DOHH2 (cell line): ENCODE results near the gene LRRC59.
"Not testable (repeated sequence)": the region's sequence is repeated elsewhere in the genome, so short reads cannot be mapped to it uniquely, and the experiment has no call there.

Source experiments
- H3F3A ChIP-seq: fragments of 200-600 bp; sonication (generic), shearing (Covaris generic); 2 replicates; pipeline ENCODE4 v1.6.0; 2016; ENCODE audit warnings: antibody characterized with exemption, mild to moderate bottlenecking; ENCODE audit not compliant: control insufficient read depth, insufficient read depth
- H3K27ac ChIP-seq: fragments of 200-600 bp; sonication (generic); 2 replicates; pipeline ENCODE4 v1.5.1; 2014; ENCODE audit warnings: low read depth, mild to moderate bottlenecking, low read length, moderate library complexity
- H3K27me3 ChIP-seq: fragments of 200-600 bp; sonication (generic); 2 replicates; pipeline ENCODE4 v1.6.1; 2014; ENCODE audit warnings: mild to moderate bottlenecking, low read length, mixed read lengths; ENCODE audit not compliant: control insufficient read depth
- H3K36me3 ChIP-seq: fragments of 200-600 bp; sonication (generic); 2 replicates; pipeline ENCODE4 v1.6.1; 2014; ENCODE audit warnings: mild to moderate bottlenecking, low read length, moderate library complexity, mixed read lengths; ENCODE audit not compliant: control insufficient read depth
- H3K4me1 ChIP-seq: fragments of 200-600 bp; sonication (generic); 2 replicates; pipeline ENCODE4 v1.6.1; 2014; ENCODE audit warnings: mild to moderate bottlenecking, low read length, mixed read lengths; ENCODE audit not compliant: control insufficient read depth
- H3K4me2 ChIP-seq: fragments of 200-600 bp; sonication (generic); 2 replicates; pipeline ENCODE4 v1.6.0; 2014; ENCODE audit warnings: mild to moderate bottlenecking, low read length, moderate library complexity
- H3K4me3 ChIP-seq: fragments of 200-600 bp; sonication (generic); 2 replicates; pipeline ENCODE4 v1.5.1; 2014; ENCODE audit warnings: mild to moderate bottlenecking, low read length, mixed read lengths
- H3K79me2 ChIP-seq: fragments of 200-600 bp; sonication (generic); 2 replicates; pipeline ENCODE4 v1.6.1; 2014; ENCODE audit warnings: mild to moderate bottlenecking, low read length, mixed read lengths; ENCODE audit not compliant: control insufficient read depth
- H3K9me2 ChIP-seq: fragments of 200-600 bp; sonication (generic); replicated peaks from 2 replicates; pipeline ENCODE4 v1.6.1; 2014; ENCODE audit warnings: mild to moderate bottlenecking, low read length, mixed read lengths; ENCODE audit not compliant: control insufficient read depth
- H3K9me3 ChIP-seq: fragments of 200-600 bp; sonication (generic); 2 replicates; pipeline ENCODE4 v1.6.1; 2014; ENCODE audit warnings: antibody characterized with exemption, low read length, mixed read lengths; ENCODE audit not compliant: control insufficient read depth, insufficient read depth
- H4K20me1 ChIP-seq: fragments of 200-600 bp; sonication (generic); 2 replicates; pipeline ENCODE4 v1.6.0; 2014; ENCODE audit warnings: low read depth, mild to moderate bottlenecking, antibody characterized with exemption, low read length, moderate library complexity; ENCODE audit not compliant: control insufficient read depth, insufficient read depth
- CTCF ChIP-seq: fragments of 200-600 bp; sonication (generic); IDR thresholded peaks from one replicate; pipeline ENCODE4 v1.5.1; 2014; ENCODE audit warnings: antibody characterized with exemption, mild to moderate bottlenecking, low read depth, low read length; ENCODE audit not compliant: poor library complexity, severe bottlenecking
- EZH2phosphoT487 ChIP-seq: fragments of 200-600 bp; sonication (generic); IDR thresholded peaks from 2 replicates; pipeline ENCODE4 v1.6.1; 2017; ENCODE audit warnings: borderline replicate concordance, mild to moderate bottlenecking, antibody characterized with exemption, low read length, moderate library complexity, mixed read lengths

LRRC59 gene

GRCh38 chr17:50339381-50339780, 57.9 kb downstream of the LRRC59 start:
- H3K4me1 ChIP-seq, result no peaks in the 10 kb centered on the region
- no peaks in the 10 kb centered on the region for H4K20me1 ChIP-seq
- H3K27me3 ChIP-seq, result peaks cover 11% of the 10 kb centered on the region; the same call in 1 of the 2 replicates
- no peak overlapping the region for H3K4me2 ChIP-seq
- no peaks in the 10 kb centered on the region for H3K9me2 ChIP-seq
- no peaks in the 10 kb centered on the region for H3K79me2 ChIP-seq
- H3K27ac ChIP-seq, result no peak overlapping the region
- H3F3A ChIP-seq, result no peaks in the 10 kb centered on the region
- H3K36me3 ChIP-seq, result no peaks in the 10 kb centered on the region
- no peak overlapping the region for H3K4me3 ChIP-seq
- H3K9me3 ChIP-seq, result 0 out of 2 replicates have a peak, but pooled peaks cover 4% of the 10 kb centered on the region
- no peak for TF ChIP-seq CTCF
- no peak for TF ChIP-seq EZH2phosphoT487

GRCh38 chr17:50338645-50339044, 58.7 kb downstream of the LRRC59 start:
- TF ChIP-seq EZH2phosphoT487 (no peak), CTCF (no peak)
- H3K9me2 ChIP-seq, result no peaks in the 10 kb centered on the region
- no peaks in the 10 kb centered on the region for H3F3A ChIP-seq
- peaks cover 11% of the 10 kb centered on the region; the same call in 1 of the 2 replicates for H3K27me3 ChIP-seq
- H3K79me2 ChIP-seq, result no peaks in the 10 kb centered on the region
- no peaks in the 10 kb centered on the region for H3K4me1 ChIP-seq
- H3K27ac ChIP-seq, result no peak overlapping the region
- no peak overlapping the region for H3K4me2 ChIP-seq
- H3K36me3 ChIP-seq, result no peaks in the 10 kb centered on the region
- no peak overlapping the region for H3K4me3 ChIP-seq
- H4K20me1 ChIP-seq, result no peaks in the 10 kb centered on the region
- H3K9me3 ChIP-seq, result 0 out of 2 replicates have a peak, but pooled peaks cover 4% of the 10 kb centered on the region

GRCh38 chr17:50337956-50338355, 59.4 kb downstream of the LRRC59 start:
- TF ChIP-seq EZH2phosphoT487 (no peak), CTCF (no peak)
- Histone ChIP-seq H3K9me3 (0 out of 2 replicates have a peak, but pooled peaks cover 4% of the 10 kb centered on the region), H3K36me3 (no peaks in the 10 kb centered on the region), H3K27ac (no peak overlapping the region), H3K79me2 (no peaks in the 10 kb centered on the region), H3K27me3 (peaks cover 11% of the 10 kb centered on the region), H3K4me3 (no peak overlapping the region), H3F3A (no peaks in the 10 kb centered on the region), H4K20me1 (no peaks in the 10 kb centered on the region), H3K4me2 (no peak overlapping the region), H3K9me2 (no peaks in the 10 kb centered on the region), H3K4me1 (no peaks in the 10 kb centered on the region)

- not testable (repeated sequence) for H3K9me2 ChIP-seq, H3K4me3 ChIP-seq, H4K20me1 ChIP-seq, H3K4me1 ChIP-seq, H3K27ac ChIP-seq, H3K9me3 ChIP-seq, H3K36me3 ChIP-seq, H3K4me2 ChIP-seq, H3F3A ChIP-seq, H3K79me2 ChIP-seq
- peaks cover 15% of the 10 kb centered on the region for H3K27me3 ChIP-seq
Measured at GRCh38 chr17:50333291-50334057, 63.8 kb downstream of the LRRC59 start.
